Lower leg skin (tissue), 4 donors: ENCODE data around the gene ADARB2. TPM values are rescaled to one million over a fixed set of nuclear protein-coding genes. Genes with fewer than 3 reads are reported as not detected.

ENCODE experiments used
- DNase-seq, 2 donors: peaks; one replicate each; pipeline ENCODE4 v3.0.0-alpha.2; 2019; ENCODE audit warnings: low spot score in 2 of 2
- H3K4me3 ChIP-seq: fragments of 200-600 bp; sonication (generic); 2 replicates; pipeline ENCODE4 v1.5.1; 2017; ENCODE audit warnings: mild to moderate bottlenecking, low read depth; ENCODE audit not compliant: poor library complexity, severe bottlenecking
- POLR2A ChIP-seq, 2 donors: fragments of 450-650 bp; IDR thresholded peaks; one replicate each; pipeline ENCODE4 v1.6.1; 2016 to 2017; ENCODE audit warnings: antibody characterized with exemption in 2 of 2, mild to moderate bottlenecking in 1 of 2, moderate library complexity in 1 of 2
- WGBS, 2 donors: methylation state at CpG; one replicate each; pipeline ENCODE4 v1.1.5; 2018; 5-methylcytosine and 5-hydroxymethylcytosine counted together
- intact Hi-C: fragments of 100-400 bp; cut with DNase I; formaldehyde crosslinking; loops from one replicate; pipeline ENCODE4 v1.15.0; 2023; ENCODE audit warnings: low total_unique reads
- total RNA-seq, 4 donors: library from RNA; depleted of rRNA; stranded (reverse); fragments of >200 nt; gene quantifications; one replicate each; pipeline ENCODE4 v1.1.0, GENCODE V29; 2016
- TF ChIP-seq, protein P1 (sequence below), 3 donors: fragments of 450-650 bp; IDR thresholded peaks; one replicate each; pipeline ENCODE4 v1.5.1; 2016; ENCODE audit warnings: antibody characterized with exemption in 3 of 3, mild to moderate bottlenecking in 3 of 3, moderate library complexity in 2 of 3

ADARB2 gene
- total RNA-seq, 4 donors from 2014 or later = 0.72 to 3.6 (median 1.8) TPM

- no peak overlapping the region for H3K4me3 ChIP-seq
- intact Hi-C loops = no loop called here
- TF ChIP-seq, protein P1, sequence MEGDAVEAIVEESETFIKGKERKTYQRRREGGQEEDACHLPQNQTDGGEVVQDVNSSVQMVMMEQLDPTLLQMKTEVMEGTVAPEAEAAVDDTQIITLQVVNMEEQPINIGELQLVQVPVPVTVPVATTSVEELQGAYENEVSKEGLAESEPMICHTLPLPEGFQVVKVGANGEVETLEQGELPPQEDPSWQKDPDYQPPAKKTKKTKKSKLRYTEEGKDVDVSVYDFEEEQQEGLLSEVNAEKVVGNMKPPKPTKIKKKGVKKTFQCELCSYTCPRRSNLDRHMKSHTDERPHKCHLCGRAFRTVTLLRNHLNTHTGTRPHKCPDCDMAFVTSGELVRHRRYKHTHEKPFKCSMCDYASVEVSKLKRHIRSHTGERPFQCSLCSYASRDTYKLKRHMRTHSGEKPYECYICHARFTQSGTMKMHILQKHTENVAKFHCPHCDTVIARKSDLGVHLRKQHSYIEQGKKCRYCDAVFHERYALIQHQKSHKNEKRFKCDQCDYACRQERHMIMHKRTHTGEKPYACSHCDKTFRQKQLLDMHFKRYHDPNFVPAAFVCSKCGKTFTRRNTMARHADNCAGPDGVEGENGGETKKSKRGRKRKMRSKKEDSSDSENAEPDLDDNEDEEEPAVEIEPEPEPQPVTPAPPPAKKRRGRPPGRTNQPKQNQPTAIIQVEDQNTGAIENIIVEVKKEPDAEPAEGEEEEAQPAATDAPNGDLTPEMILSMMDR (IDR thresholded peaks at IDR 0.05) = no peak
- TF ChIP-seq POLR2A (IDR thresholded peaks at IDR 0.05) = no peak
- no peak for DNase-seq
- WGBS, 2 donors = 87 to 91% methylated on average over 3 of the region's 3 CpGs
Observed at GRCh38 chr10:1632596-1632995, 104.7 kb downstream of the ADARB2 start.

DNA sequence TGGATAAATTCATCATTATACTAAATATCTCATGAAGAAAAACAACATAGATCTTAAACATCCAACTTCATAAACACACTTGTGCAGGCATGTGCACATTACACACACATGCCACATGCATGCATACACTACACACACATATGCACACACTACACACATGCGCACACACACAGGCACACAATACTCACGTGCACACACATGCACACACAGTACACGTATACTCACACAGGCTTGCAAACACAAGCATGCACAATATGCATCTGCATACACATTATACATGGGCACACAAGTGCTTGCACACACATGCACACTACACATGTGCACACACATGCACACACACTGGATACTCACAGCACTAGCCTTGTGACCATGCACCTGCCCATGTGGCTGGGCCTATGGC is 105.2 kb downstream of the ADARB2 start:
- 90 to 92% methylated on average over 3 of the region's 3 CpGs for WGBS, 2 donors
- intact Hi-C loops = no loop called here
- TF ChIP-seq, protein P1 (IDR thresholded peaks at IDR 0.05) = no peak
- no peak for TF ChIP-seq POLR2A (IDR thresholded peaks at IDR 0.05)
- H3K4me3 ChIP-seq = no peak overlapping the region
- DNase-seq = no peak

GRCh38 chr10:1631282-1631681 is 106.0 kb downstream of the ADARB2 start:
- WGBS, 2 donors = 66 to 80% methylated on average over 13 of the region's 13 CpGs
- TF ChIP-seq, protein P1 (IDR thresholded peaks at IDR 0.05) = no peak
- TF ChIP-seq POLR2A (IDR thresholded peaks at IDR 0.05) = no peak
- intact Hi-C loops = no loop called here
- H3K4me3 ChIP-seq = no peak overlapping the region
- DNase-seq = peak in 1 of 2 donors; percentile 39

DNA sequence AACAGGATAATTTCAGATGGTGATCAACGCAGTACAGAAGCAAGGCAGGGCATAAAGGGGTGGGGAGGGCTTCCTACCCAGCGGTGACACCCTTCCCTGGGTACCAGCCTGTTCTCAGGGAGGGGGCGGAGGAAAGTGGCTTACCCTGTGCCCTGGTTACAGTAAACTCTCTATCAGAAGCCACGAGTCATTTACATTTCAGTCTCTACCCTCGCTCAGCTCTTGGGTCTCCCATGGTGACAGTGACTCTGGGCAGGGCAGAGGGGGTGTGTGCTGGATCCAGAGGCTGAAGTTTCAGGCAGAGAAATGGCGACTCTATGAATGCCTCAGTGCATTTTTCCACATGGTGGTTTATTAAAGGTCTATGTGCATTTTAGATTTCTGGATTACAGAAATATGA is 107.0 kb downstream of the ADARB2 start:
- no peak for DNase-seq
- WGBS, 2 donors = 87 to 91% methylated on average over 6 of the region's 6 CpGs
- intact Hi-C loops = no loop called here
- TF ChIP-seq, protein P1 (IDR thresholded peaks at IDR 0.05) = no peak
- TF ChIP-seq POLR2A (IDR thresholded peaks at IDR 0.05) = no peak
- no peak overlapping the region for H3K4me3 ChIP-seq

DNA sequence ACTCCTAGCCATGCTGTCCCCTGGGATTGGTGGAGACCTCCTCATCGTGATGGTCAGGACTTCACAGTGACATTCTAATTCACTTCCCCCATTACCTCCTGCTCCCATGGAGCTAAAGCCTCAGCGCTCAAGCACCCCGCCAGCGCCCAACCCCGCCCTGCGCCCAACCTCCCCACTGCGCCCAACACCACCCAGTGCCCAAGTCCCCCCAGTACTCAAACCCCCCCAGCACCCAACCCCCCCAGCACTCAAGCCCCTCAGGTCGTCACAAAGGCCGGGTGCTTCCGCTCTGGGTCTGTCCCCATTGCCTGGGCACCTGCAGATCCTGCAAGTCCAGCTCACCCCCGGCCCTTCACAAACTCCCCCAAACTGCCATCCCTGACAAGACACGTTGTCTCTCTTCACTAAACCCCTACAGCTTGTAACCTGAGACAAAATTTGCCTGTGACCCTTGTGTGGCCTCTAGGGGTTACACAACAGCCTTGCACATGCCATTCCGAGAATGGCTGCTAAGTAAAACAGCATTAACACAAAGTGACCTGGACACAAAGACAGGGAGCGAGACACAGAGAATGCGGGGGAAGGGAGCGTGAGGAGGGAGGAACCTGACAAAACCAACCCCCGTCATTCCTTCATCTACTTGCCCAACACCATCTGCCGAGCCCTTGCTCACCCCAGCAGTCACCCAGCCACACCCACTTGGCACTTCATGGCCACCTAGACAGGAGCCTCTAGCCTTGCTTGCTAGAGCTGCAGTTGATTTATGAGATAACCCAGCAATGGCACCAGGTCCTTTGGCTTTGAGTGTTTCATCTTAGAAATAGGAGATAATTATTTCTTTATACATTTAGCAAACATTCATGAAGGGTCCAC is 107.8 kb downstream of the ADARB2 start:
- TF ChIP-seq, protein P1 (IDR thresholded peaks at IDR 0.05) = no peak
- TF ChIP-seq POLR2A (IDR thresholded peaks at IDR 0.05) = no peak
- intact Hi-C loops = no loop called here
- DNase-seq = peak in 1 of 2 donors; percentile 58
- no peak overlapping the region for H3K4me3 ChIP-seq
- 72 to 74% methylated on average over 18 of the region's 18 CpGs for WGBS, 2 donors
